Activated naive CD4-positive, alpha-beta T cell treated with anti-CD3 and anti-CD28 coated beads for 36 hours (primary cell): ENCODE data around the gene CNGB1. TPM values are rescaled to one million over a fixed set of nuclear protein-coding genes. Genes with fewer than 3 reads are reported as not detected.
A peak's percentile ranks its signal among the peaks of the same experiment; 100 is the strongest.

Experiments used
- CTCF ChIA-PET: fragments of 350-600 bp; sonication (Branson Sonifier 250); formaldehyde crosslinking; loops from one replicate; lab custom pipeline; 2021; ENCODE audit warnings: antibody characterized with exemption; lab: Charles Lee
- DNase-seq: peaks from one replicate; pipeline ENCODE4 v3.0.0-alpha.2; 2020
- H3K27ac Mint-ChIP-seq: one replicate; pipeline ENCODE4 v1.8.0; 2021; ENCODE audit warnings: mild to moderate bottlenecking, mixed read lengths
- H3K27me3 Mint-ChIP-seq: one replicate; pipeline ENCODE4 v1.8.0; 2021; ENCODE audit warnings: low read depth, mixed read lengths
- H3K36me3 Mint-ChIP-seq: one replicate; pipeline ENCODE4 v1.8.0; 2021; ENCODE audit warnings: low read depth, mixed read lengths
- H3K4me1 Mint-ChIP-seq: one replicate; pipeline ENCODE4 v1.8.0; 2021; ENCODE audit warnings: low read depth, mixed read lengths
- H3K4me3 Mint-ChIP-seq: one replicate; pipeline ENCODE4 v1.8.0; 2021; ENCODE audit warnings: mild to moderate bottlenecking, moderate library complexity, mixed read lengths
- H3K9me3 Mint-ChIP-seq: one replicate; pipeline ENCODE4 v1.8.0; 2021; ENCODE audit warnings: mixed read lengths
- intact Hi-C: fragments of 100-400 bp; cut with micrococcal nuclease; formaldehyde crosslinking; loops from one replicate; pipeline ENCODE4 v1.15.1; 2023
- total RNA-seq, 2 experiments: library from RNA; stranded (reverse); gene quantifications; one replicate each; pipeline ENCODE4 v1.2.3, GENCODE V29; 2021

Gene CNGB1
- total RNA-seq, 2 experiments from 2014 or later: not detected

DNA sequence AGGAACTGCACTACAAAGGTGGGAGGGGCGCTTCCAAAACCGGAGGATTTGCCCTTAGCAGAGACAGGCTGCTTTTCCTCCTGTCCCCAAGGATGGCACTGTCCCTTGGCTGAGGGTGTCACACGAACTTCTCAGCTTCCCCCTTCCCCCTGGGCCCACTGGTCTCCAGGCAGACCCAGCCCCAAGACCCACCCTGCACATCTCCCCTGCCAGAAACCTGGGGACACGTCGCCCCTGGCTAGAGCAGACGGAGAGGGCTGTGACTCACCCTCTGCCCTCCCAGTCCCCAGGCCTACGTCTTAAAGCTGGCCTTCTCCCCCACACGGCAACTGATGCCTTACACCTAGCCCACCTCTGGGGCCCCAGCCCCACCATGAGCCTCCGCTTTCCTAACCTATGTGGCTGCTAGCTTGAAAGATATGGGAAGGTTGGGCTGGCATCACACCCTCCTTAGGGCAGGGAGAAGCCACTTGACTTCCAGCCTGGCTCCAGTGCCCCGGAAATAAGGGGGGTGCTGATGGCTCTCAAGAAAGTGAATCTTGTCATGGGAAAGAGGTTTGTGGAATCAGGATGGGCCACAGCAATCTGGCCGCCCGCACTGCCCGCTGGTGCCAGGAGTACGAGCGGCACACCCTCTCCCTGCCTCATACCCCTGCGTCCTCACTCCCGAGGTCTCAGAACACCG is 24.9 kb upstream of the CNGB1 start:
- Mint-ChIP-seq H3K27ac (peak overlapping the region; percentile 30), H3K4me3 (no peak overlapping the region), H3K36me3 (no peaks in the 10 kb centered on the region), H3K27me3 (no peaks in the 10 kb centered on the region), H3K4me1 (peaks cover 34% of the 10 kb centered on the region), H3K9me3 (no peaks in the 10 kb centered on the region)
- DNase-seq: no peak
- intact Hi-C loops: no loop called here
- CTCF ChIA-PET: no interaction called here

DNA sequence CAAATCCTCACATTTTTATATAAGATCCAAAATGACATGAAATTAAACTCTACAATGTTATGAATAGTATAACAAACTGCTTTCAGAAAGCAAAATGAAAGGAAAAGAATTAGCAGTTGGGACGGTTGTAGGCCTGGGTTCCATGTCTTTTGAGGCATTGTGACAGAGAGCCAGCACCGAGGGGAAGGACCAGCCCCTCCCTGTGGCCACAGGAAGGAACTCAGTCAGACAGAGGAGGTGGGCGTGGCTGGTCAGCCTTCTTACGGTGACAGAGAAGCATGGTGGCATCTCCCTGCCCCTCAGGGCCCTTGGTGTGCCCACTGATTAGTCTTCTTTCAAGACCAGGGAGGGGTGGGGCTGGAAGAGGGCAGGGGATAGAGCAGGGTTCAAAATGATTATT is 23.9 kb upstream of the CNGB1 start:
- CTCF ChIA-PET: no interaction called here
- Mint-ChIP-seq H3K27me3 (no peaks in the 10 kb centered on the region), H3K4me1 (peaks cover 34% of the 10 kb centered on the region), H3K4me3 (no peak overlapping the region), H3K36me3 (no peaks in the 10 kb centered on the region), H3K27ac (no peak overlapping the region), H3K9me3 (no peaks in the 10 kb centered on the region)
- DNase-seq: peak; percentile 54
- intact Hi-C loops: no loop called here

DNA sequence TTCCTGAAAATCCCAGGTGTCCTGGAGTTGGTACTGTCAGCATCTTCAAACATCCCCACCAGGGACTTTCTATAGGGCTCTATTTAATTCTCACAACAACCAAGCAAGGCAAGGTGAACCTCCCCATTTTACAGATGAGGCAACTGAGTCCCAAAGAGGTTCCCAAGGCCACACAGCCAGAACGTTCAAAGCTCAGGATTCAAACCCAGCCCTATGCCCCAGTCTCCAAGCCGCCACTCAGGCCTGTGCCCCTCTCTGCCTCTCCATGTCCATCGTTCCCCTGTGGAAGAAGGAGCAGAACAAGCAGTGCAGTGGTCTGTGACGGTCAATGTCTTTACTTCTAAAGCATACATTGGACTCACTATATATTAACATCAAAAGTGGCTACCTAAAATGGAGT is 23.4 kb upstream of the CNGB1 start:
- CTCF ChIA-PET: no interaction called here
- Mint-ChIP-seq H3K9me3 (no peaks in the 10 kb centered on the region), H3K36me3 (no peaks in the 10 kb centered on the region), H3K27me3 (no peaks in the 10 kb centered on the region), H3K4me1 (peaks cover 30% of the 10 kb centered on the region), H3K27ac (no peak overlapping the region), H3K4me3 (no peak overlapping the region)
- DNase-seq: no peak
- intact Hi-C loops: no loop called here

GRCh38 chr16:57993897-57994296 is 23.0 kb upstream of the CNGB1 start:
- H3K27ac Mint-ChIP-seq: no peak overlapping the region
- H3K27me3 Mint-ChIP-seq: no peaks in the 10 kb centered on the region
- peaks cover 25% of the 10 kb centered on the region for H3K4me1 Mint-ChIP-seq
- H3K9me3 Mint-ChIP-seq: no peaks in the 10 kb centered on the region
- no peaks in the 10 kb centered on the region for H3K36me3 Mint-ChIP-seq
- intact Hi-C loops: no loop called here
- no peak overlapping the region for H3K4me3 Mint-ChIP-seq
- no peak for DNase-seq
- CTCF ChIA-PET: no interaction called here

- Mint-ChIP-seq H3K27ac (no peak overlapping the region), H3K4me1 (peaks cover 21% of the 10 kb centered on the region), H3K9me3 (no peaks in the 10 kb centered on the region), H3K36me3 (no peaks in the 10 kb centered on the region), H3K27me3 (no peaks in the 10 kb centered on the region), H3K4me3 (no peak overlapping the region)
- intact Hi-C loops: no loop called here
- CTCF ChIA-PET: no interaction called here
- DNase-seq: no peak
Observed at GRCh38 chr16:57993438-57993837, 22.5 kb upstream of the CNGB1 start.

- peaks cover 7% of the 10 kb centered on the region for H3K4me1 Mint-ChIP-seq
- H3K27me3 Mint-ChIP-seq: no peaks in the 10 kb centered on the region
- no peaks in the 10 kb centered on the region for H3K9me3 Mint-ChIP-seq
- no peak overlapping the region for H3K4me3 Mint-ChIP-seq
- no peak overlapping the region for H3K27ac Mint-ChIP-seq
- intact Hi-C loops: no loop called here
- CTCF ChIA-PET: no interaction called here
- DNase-seq: no peak
- no peaks in the 10 kb centered on the region for H3K36me3 Mint-ChIP-seq
Observed at GRCh38 chr16:57992084-57992483, 21.2 kb upstream of the CNGB1 start.

DNA sequence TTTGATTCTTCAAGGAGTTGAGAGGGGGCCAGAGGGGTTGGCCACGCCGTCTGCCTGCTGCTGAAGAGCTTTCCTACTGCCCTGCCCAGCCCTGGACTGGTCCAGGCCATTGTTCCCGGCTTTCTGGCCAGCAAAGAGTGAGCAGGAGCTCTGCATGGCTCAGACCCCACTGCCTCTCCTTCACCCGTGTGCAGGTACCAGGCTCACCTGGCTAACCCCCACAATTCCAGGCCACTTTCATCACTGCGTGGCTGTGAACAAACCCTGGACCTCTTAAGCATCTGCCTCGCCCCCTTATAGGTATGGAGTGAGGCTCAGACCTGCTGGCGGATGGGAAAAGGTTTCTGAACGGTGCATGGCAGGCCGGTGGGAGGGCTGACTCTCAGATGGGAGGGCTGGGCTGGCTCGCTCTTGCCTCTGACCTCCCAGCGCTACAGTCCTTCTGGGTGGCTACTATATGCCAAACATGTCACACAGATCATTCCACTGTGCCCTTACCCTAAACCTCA is 20.7 kb upstream of the CNGB1 start:
- H3K4me3 Mint-ChIP-seq: no peak overlapping the region
- CTCF ChIA-PET: no interaction called here
- H3K27me3 Mint-ChIP-seq: no peaks in the 10 kb centered on the region
- H3K27ac Mint-ChIP-seq: no peak overlapping the region
- intact Hi-C loops: no loop called here
- peaks cover 6% of the 10 kb centered on the region for H3K4me1 Mint-ChIP-seq
- H3K36me3 Mint-ChIP-seq: no peaks in the 10 kb centered on the region
- DNase-seq: no peak
- H3K9me3 Mint-ChIP-seq: no peaks in the 10 kb centered on the region

- no peak for DNase-seq
- Mint-ChIP-seq H3K36me3 (no peaks in the 10 kb centered on the region), H3K27me3 (no peaks in the 10 kb centered on the region), H3K9me3 (no peaks in the 10 kb centered on the region), H3K27ac (peak overlapping the region; percentile 47), H3K4me1 (peaks cover 9% of the 10 kb centered on the region), H3K4me3 (no peak overlapping the region)
- CTCF ChIA-PET: interaction anchor here (1.5 kb wide), 1 partner anchor 11 kb away, joined by 4 read pairs; no protein-coding TSS in a partner anchor
- intact Hi-C loops: no loop called here
Observed at GRCh38 chr16:57988929-57989328, 18.0 kb upstream of the CNGB1 start.

- H3K9me3 Mint-ChIP-seq: no peaks in the 10 kb centered on the region
- H3K27ac Mint-ChIP-seq: no peak overlapping the region
- DNase-seq: no peak
- H3K36me3 Mint-ChIP-seq: no peaks in the 10 kb centered on the region
- H3K4me3 Mint-ChIP-seq: no peak overlapping the region
- CTCF ChIA-PET: no interaction called here
- no peaks in the 10 kb centered on the region for H3K27me3 Mint-ChIP-seq
- intact Hi-C loops: no loop called here
- peaks cover 9% of the 10 kb centered on the region for H3K4me1 Mint-ChIP-seq
Observed at GRCh38 chr16:57987441-57988177, 16.7 kb upstream of the CNGB1 start.

- no peak for DNase-seq
- Mint-ChIP-seq H3K9me3 (no peaks in the 10 kb centered on the region), H3K36me3 (no peaks in the 10 kb centered on the region), H3K4me3 (peak overlapping the region; percentile 2), H3K4me1 (peaks cover 9% of the 10 kb centered on the region), H3K27me3 (no peaks in the 10 kb centered on the region), H3K27ac (no peak overlapping the region)
- CTCF ChIA-PET: interaction anchor here (0.6 to 1.0 kb wide), 2 partner anchors 80 to 250 kb away, joined by 3 to 4 read pairs; no protein-coding TSS in a partner anchor
- intact Hi-C loops: no loop called here
Observed at GRCh38 chr16:57986196-57986595, 15.3 kb upstream of the CNGB1 start.

- CTCF ChIA-PET: interaction anchor here (1.0 to 1.6 kb wide), 2 partner anchors 14 to 79 kb away, joined by 4 read pairs; partner anchors contain the start of gene ZNF319
- Mint-ChIP-seq H3K27me3 (no peaks in the 10 kb centered on the region), H3K4me1 (peaks cover 9% of the 10 kb centered on the region), H3K4me3 (peak overlapping the region; percentile 83), H3K36me3 (no peaks in the 10 kb centered on the region), H3K9me3 (no peaks in the 10 kb centered on the region), H3K27ac (no peak overlapping the region)
- intact Hi-C loops: loop anchor here (1.0 kb wide), 2 partner anchors 16 to 250 kb away; partner anchors contain the start of genes KATNB1 and USB1
- DNase-seq: no peak
Observed at GRCh38 chr16:57985204-57986181, 14.6 kb upstream of the CNGB1 start.
